Measurements from ENCODE around the gene MT2A. TPM values are rescaled to one million over a fixed set of nuclear protein-coding genes. Genes with fewer than 3 reads are reported as not detected.

Gene MT2A
- total and polyA plus RNA-seq, 2 of the 13 experiments (the other 11 are each of a cell fraction or from before 2014, with no cell fraction given): 135 to 371 TPM

DNA sequence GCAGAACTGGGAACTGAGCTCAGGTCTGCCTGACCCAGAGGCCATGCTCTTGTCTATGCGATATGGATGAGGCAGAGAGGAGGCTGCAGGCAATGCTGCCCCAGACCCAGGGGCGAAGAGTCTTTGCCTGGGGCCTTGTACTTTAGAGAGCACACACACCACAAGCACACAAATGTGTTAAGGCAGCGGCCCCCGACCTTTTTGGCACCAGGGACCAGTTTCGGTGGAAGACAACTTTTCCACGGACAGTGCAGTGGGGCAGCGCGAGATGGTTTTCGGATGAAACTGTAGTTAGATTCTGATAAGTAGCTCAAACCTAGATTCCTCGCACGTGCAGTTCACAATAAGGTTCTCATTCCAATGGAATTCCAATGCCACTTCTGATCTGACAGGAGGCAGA lies 36.9 kb upstream of the MT2A start (continued):
- TF ChIP-seq ZNF460 (CRISPR knock-in tag; IDR thresholded peaks at IDR 0.05; ENCODE audit: borderline replicate concordance): no peak

DNA sequence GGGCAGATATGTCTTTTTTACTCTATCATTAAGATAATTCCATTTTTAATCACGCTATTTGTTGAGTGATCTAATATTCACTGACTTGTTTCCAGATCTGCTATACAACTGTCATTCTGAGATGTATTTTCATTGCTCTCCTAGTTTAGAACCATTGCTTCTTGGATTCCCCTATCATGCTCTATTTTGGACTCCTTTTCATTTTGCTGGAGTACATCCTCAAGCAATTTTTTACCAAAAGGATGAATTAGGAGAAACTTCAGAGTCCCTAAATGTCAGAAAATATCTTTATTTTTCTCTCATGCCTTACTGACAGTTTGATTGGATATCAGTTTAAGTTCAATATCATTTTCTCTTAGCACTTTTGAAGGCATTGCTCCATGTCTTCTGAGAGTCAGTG lies 33.8 kb upstream of the MT2A start:
- peaks cover 0 to 6% of the 10 kb centered on the region in 2 experiments; a peak in 1 of 5 replicates for H3K27me3 ChIP-seq (ENCODE audit: control insufficient read depth in 1 of 2, insufficient read depth in 2 of 2, low read length in 2 of 2)
- peaks cover 4% of the 10 kb centered on the region; the same call in 1 of the 2 replicates for H3K9me3 ChIP-seq (ENCODE audit: low read length)
- 0% methylated on average over 1 of the region's 1 CpG for WGBS (ENCODE audit: low lambda C conversion rate)
- H4K20me1 ChIP-seq (ENCODE audit: insufficient read depth, low read length): no peaks in the 10 kb centered on the region
- POLR2A ChIA-PET: no interaction called here
- no peaks in the 10 kb centered on the region for H3K4me1 ChIP-seq (ENCODE audit: insufficient read depth, low read length)
- ATAC-seq: no peak
- intact Hi-C loops (cut with micrococcal nuclease; ENCODE audit: unreplicated experiment): loop anchor here (5.0 kb wide), 1 partner anchor 213 kb away; no protein-coding TSS in a partner anchor
- no peak overlapping the region for H3K27ac ChIP-seq (ENCODE audit: extremely low read length, insufficient read depth, low read length)
- H3K79me2 ChIP-seq (ENCODE audit: insufficient read depth, low read length): no peaks in the 10 kb centered on the region
- H3K36me3 ChIP-seq (replicated peaks in 1 of 2; ENCODE audit: control insufficient read depth in 1 of 2, insufficient read depth in 2 of 2, low read length in 2 of 2): no peaks in the 10 kb centered on the region
- TF ChIP-seq, protein P1, sequence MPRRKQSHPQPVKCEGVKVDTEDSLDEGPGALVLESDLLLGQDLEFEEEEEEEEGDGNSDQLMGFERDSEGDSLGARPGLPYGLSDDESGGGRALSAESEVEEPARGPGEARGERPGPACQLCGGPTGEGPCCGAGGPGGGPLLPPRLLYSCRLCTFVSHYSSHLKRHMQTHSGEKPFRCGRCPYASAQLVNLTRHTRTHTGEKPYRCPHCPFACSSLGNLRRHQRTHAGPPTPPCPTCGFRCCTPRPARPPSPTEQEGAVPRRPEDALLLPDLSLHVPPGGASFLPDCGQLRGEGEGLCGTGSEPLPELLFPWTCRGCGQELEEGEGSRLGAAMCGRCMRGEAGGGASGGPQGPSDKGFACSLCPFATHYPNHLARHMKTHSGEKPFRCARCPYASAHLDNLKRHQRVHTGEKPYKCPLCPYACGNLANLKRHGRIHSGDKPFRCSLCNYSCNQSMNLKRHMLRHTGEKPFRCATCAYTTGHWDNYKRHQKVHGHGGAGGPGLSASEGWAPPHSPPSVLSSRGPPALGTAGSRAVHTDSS (CRISPR knock-in tag; conservative IDR thresholded peaks at IDR 0.05): no peak
- TF ChIP-seq, protein P2, sequence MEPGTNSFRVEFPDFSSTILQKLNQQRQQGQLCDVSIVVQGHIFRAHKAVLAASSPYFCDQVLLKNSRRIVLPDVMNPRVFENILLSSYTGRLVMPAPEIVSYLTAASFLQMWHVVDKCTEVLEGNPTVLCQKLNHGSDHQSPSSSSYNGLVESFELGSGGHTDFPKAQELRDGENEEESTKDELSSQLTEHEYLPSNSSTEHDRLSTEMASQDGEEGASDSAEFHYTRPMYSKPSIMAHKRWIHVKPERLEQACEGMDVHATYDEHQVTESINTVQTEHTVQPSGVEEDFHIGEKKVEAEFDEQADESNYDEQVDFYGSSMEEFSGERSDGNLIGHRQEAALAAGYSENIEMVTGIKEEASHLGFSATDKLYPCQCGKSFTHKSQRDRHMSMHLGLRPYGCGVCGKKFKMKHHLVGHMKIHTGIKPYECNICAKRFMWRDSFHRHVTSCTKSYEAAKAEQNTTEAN (CRISPR knock-in tag; conservative IDR thresholded peaks at IDR 0.05): no peak
- TF ChIP-seq, protein P3, sequence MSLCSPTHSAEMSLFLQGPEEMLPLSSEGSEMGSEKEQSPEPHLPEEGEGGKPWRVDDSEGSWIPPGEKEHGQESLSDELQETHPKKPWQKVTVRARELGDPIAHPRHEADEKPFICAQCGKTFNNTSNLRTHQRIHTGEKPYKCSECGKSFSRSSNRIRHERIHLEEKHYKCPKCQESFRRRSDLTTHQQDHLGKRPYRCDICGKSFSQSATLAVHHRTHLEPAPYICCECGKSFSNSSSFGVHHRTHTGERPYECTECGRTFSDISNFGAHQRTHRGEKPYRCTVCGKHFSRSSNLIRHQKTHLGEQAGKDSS (CRISPR knock-in tag; IDR thresholded peaks at IDR 0.05; ENCODE audit: borderline replicate concordance, low read depth): no peak
- TF ChIP-seq DNMT3B (CRISPR knock-in tag; conservative IDR thresholded peaks at IDR 0.05) (no peak), ZNF205 (CRISPR knock-in tag; IDR thresholded peaks at IDR 0.05) (no peak), NFE2L2 (IDR thresholded peaks at IDR 0.05; ENCODE audit: low read length) (no peak), CHD4 (IDR thresholded peaks at IDR 0.05; ENCODE audit: borderline replicate concordance, low read length) (no peak), ZNF274 (CRISPR knock-in tag; IDR thresholded peaks at IDR 0.05) (no peak)
- no peak for DNase-seq (ENCODE audit: low spot score)
- H2AFZ ChIP-seq (ENCODE audit: low read length): no peak overlapping the region
- FAIRE-seq: no peak
- no peak overlapping the region for H3K4me3 ChIP-seq (replicated peaks in 1 of 3; ENCODE audit: insufficient read depth in 1 of 3, low read depth in 2 of 3, low read length in 3 of 3)
- H3K9ac ChIP-seq (ENCODE audit: insufficient read depth, low read depth, low read length): no peak overlapping the region
- no TSS peak for BruUV-seq (replicated peaks)
- in situ Hi-C loops (cut with HindIII; ENCODE audit: extremely low pct_ligation_motif_present, low pct_unique_long_range_greater_than_20kb): loop anchor here (5.0 kb wide), 1 partner anchor 128 kb away; no protein-coding TSS in a partner anchor
- no peak overlapping the region for H3K4me2 ChIP-seq (ENCODE audit: low read depth, low read length)
- CTCF ChIA-PET (ENCODE audit: low intra/inter-chr PET ratio, low total read pairs): no interaction called here
